ENCODE data around the gene LYRM2. TPM values are rescaled to one million over a fixed set of nuclear protein-coding genes. Genes with fewer than 3 reads are reported as not detected.
A peak's percentile ranks its signal among the peaks of the same experiment; 100 is the strongest.
"Not testable (repeated sequence)": the region's sequence is repeated elsewhere in the genome, so short reads cannot be mapped to it uniquely, and the experiment has no call there.

LYRM2 gene
- total and polyA plus RNA-seq, 5 donors from 2014 or later, result 21.8 to 81.4 (median 65.5) TPM

DNA sequence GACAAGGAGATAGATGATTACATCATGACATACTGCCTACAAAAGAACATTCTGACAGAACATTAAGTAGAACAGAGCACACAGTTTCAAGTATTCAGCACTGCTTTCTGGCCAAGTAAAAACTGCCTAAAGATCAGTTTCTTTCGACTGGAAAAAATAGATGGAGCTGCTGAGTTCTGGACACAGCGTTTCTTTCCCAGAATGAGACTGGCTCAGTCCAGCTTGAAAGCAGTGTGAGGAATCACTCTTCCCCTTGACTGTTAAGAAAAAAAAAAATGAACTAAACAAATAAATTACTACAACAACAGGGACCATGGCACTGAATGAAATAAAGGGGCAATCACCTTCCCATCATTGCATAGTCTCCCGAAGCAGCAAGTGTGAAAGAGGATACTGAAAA is 4.4 kb upstream of the LYRM2 start:
- no peaks in the 10 kb centered on the region for H3K27me3 Mint-ChIP-seq
- H3K4me3 Mint-ChIP-seq, result no peak overlapping the region
- no peak for DNase-seq
- H3K27ac Mint-ChIP-seq, result no peak overlapping the region
- H3K9me3 ChIP-seq (ENCODE audit: control insufficient read depth in 2 of 2, low read length in 2 of 2), result no peaks in the 10 kb centered on the region
- no peak overlapping the region for H3K27ac ChIP-seq (ENCODE audit: insufficient read depth, low read length, poor library complexity, severe bottlenecking)
- H3K36me3 Mint-ChIP-seq, result peaks cover 32% of the 10 kb centered on the region
- peaks cover 13% of the 10 kb centered on the region for H3K4me1 ChIP-seq (ENCODE audit: control insufficient read depth, insufficient read depth, low read length, poor library complexity, severe bottlenecking)
- peaks cover 52% of the 10 kb centered on the region for H3K36me3 ChIP-seq (ENCODE audit: control insufficient read depth, insufficient read depth, low read length)
- peaks cover 11 to 28% (median 22%) of the 10 kb centered on the region in 4 donors for H3K4me1 Mint-ChIP-seq
- no peak overlapping the region for H3K4me3 ChIP-seq (ENCODE audit: low read depth, low read length)
- H3K9me3 Mint-ChIP-seq, result peaks cover 0 to 1% (median 0%) of the 10 kb centered on the region in 7 donors
- H3K27me3 ChIP-seq (ENCODE audit: control insufficient read depth, insufficient read depth, low read length), result no peaks in the 10 kb centered on the region
- no peak for ATAC-seq (ENCODE audit: low read depth in 2 of 2)

GRCh38 chr6:89641581-89641980 is 3.0 kb upstream of the LYRM2 start:
- Histone ChIP-seq H3K4me1 (ENCODE audit: control insufficient read depth, insufficient read depth, low read length, poor library complexity, severe bottlenecking) (peaks cover 20% of the 10 kb centered on the region), H3K36me3 (ENCODE audit: control insufficient read depth, insufficient read depth, low read length) (peaks cover 39% of the 10 kb centered on the region)
- H3K27ac Mint-ChIP-seq; H3K4me3 Mint-ChIP-seq; H3K27me3 Mint-ChIP-seq; DNase-seq; ATAC-seq (ENCODE audit: low read depth in 2 of 2); H3K27ac ChIP-seq (ENCODE audit: insufficient read depth, low read length, poor library complexity, severe bottlenecking); H3K4me3 ChIP-seq (ENCODE audit: low read depth, low read length); H3K9me3 Mint-ChIP-seq; H3K9me3 ChIP-seq (ENCODE audit: control insufficient read depth in 2 of 2, low read length in 2 of 2); H3K27me3 ChIP-seq (ENCODE audit: control insufficient read depth, insufficient read depth, low read length): not testable (repeated sequence)
- Mint-ChIP-seq H3K36me3 (peaks cover 20% of the 10 kb centered on the region), H3K4me1 (peaks cover 16 to 34% (median 30%) of the 10 kb centered on the region in 4 donors)

GRCh38 chr6:89640804-89641203 is 2.3 kb upstream of the LYRM2 start:
- H3K4me3 ChIP-seq (ENCODE audit: low read depth, low read length), result no peak overlapping the region
- Mint-ChIP-seq H3K27me3 (no peaks in the 10 kb centered on the region), H3K9me3 (peaks cover 0 to 1% (median 0%) of the 10 kb centered on the region in 7 donors), H3K4me1 (peaks cover 21 to 41% (median 33%) of the 10 kb centered on the region in 4 donors), H3K27ac (no peak overlapping the region), H3K4me3 (peak overlapping the region in 2 of 4 donors; percentile 4), H3K36me3 (peaks cover 20% of the 10 kb centered on the region)
- H3K27me3 ChIP-seq (ENCODE audit: control insufficient read depth, insufficient read depth, low read length), result no peaks in the 10 kb centered on the region
- no peak overlapping the region for H3K27ac ChIP-seq (ENCODE audit: insufficient read depth, low read length, poor library complexity, severe bottlenecking)
- DNase-seq (no peak), ATAC-seq (ENCODE audit: low read depth in 2 of 2) (no peak)
- peaks cover 38% of the 10 kb centered on the region for H3K36me3 ChIP-seq (ENCODE audit: control insufficient read depth, insufficient read depth, low read length)
- peaks cover 20% of the 10 kb centered on the region for H3K4me1 ChIP-seq (ENCODE audit: control insufficient read depth, insufficient read depth, low read length, poor library complexity, severe bottlenecking)
- no peaks in the 10 kb centered on the region for H3K9me3 ChIP-seq (ENCODE audit: control insufficient read depth in 2 of 2, low read length in 2 of 2)

DNA sequence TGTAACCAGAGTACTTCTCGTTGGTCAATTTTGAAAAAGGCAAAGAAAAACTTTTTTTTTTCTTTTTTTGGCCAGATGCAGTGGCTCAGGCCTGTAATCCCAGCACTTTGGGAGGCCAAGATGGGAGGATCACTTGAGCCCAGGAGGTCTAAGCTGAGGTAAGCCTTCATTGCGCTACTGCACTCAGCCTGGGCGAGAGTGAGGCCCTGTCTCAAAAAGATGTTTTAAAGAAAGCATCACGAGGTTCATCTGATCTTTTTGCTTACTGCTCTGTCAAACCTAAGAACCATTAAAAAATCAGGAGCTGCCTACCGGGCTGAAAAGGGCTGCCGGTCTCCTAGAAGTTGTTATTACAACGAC is 607 bp downstream of the LYRM2 start:
- Mint-ChIP-seq H3K4me3 (peak overlapping the region; percentile 96 to 100 (median 98)), H3K27ac (peak overlapping the region; percentile 97 to 99 (median 99)), H3K9me3 (peaks cover 0 to 1% (median 0%) of the 10 kb centered on the region in 7 donors), H3K27me3 (no peaks in the 10 kb centered on the region), H3K36me3 (peaks cover 14% of the 10 kb centered on the region), H3K4me1 (peaks cover 23 to 52% (median 33%) of the 10 kb centered on the region in 4 donors)
- Histone ChIP-seq H3K27ac (ENCODE audit: insufficient read depth, low read length, poor library complexity, severe bottlenecking) (peak overlapping the region; percentile 97), H3K4me3 (ENCODE audit: low read depth, low read length) (peak overlapping the region; percentile 95), H3K4me1 (ENCODE audit: control insufficient read depth, insufficient read depth, low read length, poor library complexity, severe bottlenecking) (peaks cover 20% of the 10 kb centered on the region), H3K9me3 (ENCODE audit: control insufficient read depth in 2 of 2, low read length in 2 of 2) (no peaks in the 10 kb centered on the region), H3K27me3 (ENCODE audit: control insufficient read depth, insufficient read depth, low read length) (no peaks in the 10 kb centered on the region), H3K36me3 (ENCODE audit: control insufficient read depth, insufficient read depth, low read length) (peaks cover 15% of the 10 kb centered on the region)
- ATAC-seq (ENCODE audit: low read depth in 2 of 2) (no peak), DNase-seq (no peak)

DNA sequence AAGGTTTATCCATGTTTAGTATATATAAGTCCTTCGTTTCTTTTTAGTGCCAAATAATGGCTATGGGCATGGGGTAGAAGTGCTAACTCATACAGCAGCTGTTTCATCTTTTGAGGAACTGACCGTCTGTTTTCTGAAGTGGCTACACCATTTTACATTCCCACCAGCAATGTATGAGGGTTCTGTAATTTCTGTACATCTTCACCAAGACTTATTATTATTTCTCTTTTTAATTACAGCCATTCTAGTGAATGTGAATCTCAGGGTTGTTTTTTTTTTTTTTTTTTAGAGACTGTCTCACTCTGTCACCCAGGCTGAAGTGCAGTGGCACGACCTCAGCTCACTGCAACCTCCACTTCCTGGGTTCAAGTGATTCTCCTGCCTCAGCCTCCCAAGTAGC is 2.1 kb downstream of the LYRM2 start:
- not testable (repeated sequence) for H3K27ac ChIP-seq (ENCODE audit: insufficient read depth, low read length, poor library complexity, severe bottlenecking); H3K9me3 Mint-ChIP-seq; ATAC-seq (ENCODE audit: low read depth in 2 of 2); H3K9me3 ChIP-seq (ENCODE audit: control insufficient read depth in 2 of 2, low read length in 2 of 2); H3K27me3 Mint-ChIP-seq; H3K36me3 ChIP-seq (ENCODE audit: control insufficient read depth, insufficient read depth, low read length); DNase-seq; H3K27ac Mint-ChIP-seq; H3K27me3 ChIP-seq (ENCODE audit: control insufficient read depth, insufficient read depth, low read length); H3K4me3 ChIP-seq (ENCODE audit: low read depth, low read length)
- peaks cover 20% of the 10 kb centered on the region for H3K4me1 ChIP-seq (ENCODE audit: control insufficient read depth, insufficient read depth, low read length, poor library complexity, severe bottlenecking)
- Mint-ChIP-seq H3K4me3 (peak overlapping the region; percentile 28 to 61 (median 50)), H3K36me3 (peaks cover 14% of the 10 kb centered on the region), H3K4me1 (peaks cover 25 to 54% (median 33%) of the 10 kb centered on the region in 4 donors)

DNA sequence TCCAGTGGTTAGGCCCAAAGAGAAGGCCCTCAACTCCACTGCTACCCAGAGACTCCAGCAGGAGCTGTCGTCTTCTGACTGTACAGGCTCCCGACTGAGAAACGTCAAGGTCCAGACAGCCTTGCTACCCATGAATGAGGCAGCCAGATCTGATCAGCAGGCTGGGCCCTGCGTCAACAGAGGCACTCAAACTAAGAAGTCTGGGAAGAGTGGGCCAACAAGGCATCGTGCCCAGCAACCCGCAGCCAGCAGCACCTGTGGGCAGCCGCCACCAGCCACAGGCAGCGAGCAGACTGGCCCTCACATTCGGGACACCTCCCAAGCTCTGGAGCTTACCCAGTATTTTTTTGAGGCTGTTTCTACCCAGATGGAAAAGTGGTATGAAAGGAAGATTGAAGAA is 8.1 kb downstream of the LYRM2 start:
- no peak for DNase-seq
- no peaks in the 10 kb centered on the region for H3K27me3 Mint-ChIP-seq
- Histone ChIP-seq H3K36me3 (ENCODE audit: control insufficient read depth, insufficient read depth, low read length) (peaks cover 3% of the 10 kb centered on the region), H3K4me1 (ENCODE audit: control insufficient read depth, insufficient read depth, low read length, poor library complexity, severe bottlenecking) (no peaks in the 10 kb centered on the region), H3K9me3 (ENCODE audit: control insufficient read depth in 2 of 2, low read length in 2 of 2) (no peaks in the 10 kb centered on the region), H3K27ac (ENCODE audit: insufficient read depth, low read length, poor library complexity, severe bottlenecking) (no peak overlapping the region), H3K27me3 (ENCODE audit: control insufficient read depth, insufficient read depth, low read length) (no peaks in the 10 kb centered on the region), H3K4me3 (ENCODE audit: low read depth, low read length) (no peak overlapping the region)
- no peak overlapping the region for H3K4me3 Mint-ChIP-seq
- no peaks in the 10 kb centered on the region for H3K9me3 Mint-ChIP-seq
- H3K27ac Mint-ChIP-seq, result peak overlapping the region in 1 of 3 donors; percentile 46
- peaks cover 2 to 16% (median 4%) of the 10 kb centered on the region in 4 donors for H3K4me1 Mint-ChIP-seq
- H3K36me3 Mint-ChIP-seq, result peaks cover 5% of the 10 kb centered on the region
- ATAC-seq (ENCODE audit: low read depth in 2 of 2), result no peak

- Mint-ChIP-seq H3K36me3 (peaks cover 8% of the 10 kb centered on the region), H3K4me1 (no peaks in the 10 kb centered on the region), H3K27me3 (no peaks in the 10 kb centered on the region), H3K9me3 (no peaks in the 10 kb centered on the region), H3K4me3 (no peak overlapping the region), H3K27ac (no peak overlapping the region)
- Histone ChIP-seq H3K27me3 (ENCODE audit: control insufficient read depth, insufficient read depth, low read length) (no peaks in the 10 kb centered on the region), H3K4me1 (ENCODE audit: control insufficient read depth, insufficient read depth, low read length, poor library complexity, severe bottlenecking) (no peaks in the 10 kb centered on the region), H3K4me3 (ENCODE audit: low read depth, low read length) (no peak overlapping the region), H3K9me3 (ENCODE audit: control insufficient read depth in 2 of 2, low read length in 2 of 2) (no peaks in the 10 kb centered on the region), H3K36me3 (ENCODE audit: control insufficient read depth, insufficient read depth, low read length) (no peaks in the 10 kb centered on the region), H3K27ac (ENCODE audit: insufficient read depth, low read length, poor library complexity, severe bottlenecking) (no peak overlapping the region)
- DNase-seq, result no peak
- ATAC-seq (ENCODE audit: low read depth in 2 of 2), result no peak
Measured at GRCh38 chr6:89623749-89624148, 14.8 kb downstream of the LYRM2 start.

DNA sequence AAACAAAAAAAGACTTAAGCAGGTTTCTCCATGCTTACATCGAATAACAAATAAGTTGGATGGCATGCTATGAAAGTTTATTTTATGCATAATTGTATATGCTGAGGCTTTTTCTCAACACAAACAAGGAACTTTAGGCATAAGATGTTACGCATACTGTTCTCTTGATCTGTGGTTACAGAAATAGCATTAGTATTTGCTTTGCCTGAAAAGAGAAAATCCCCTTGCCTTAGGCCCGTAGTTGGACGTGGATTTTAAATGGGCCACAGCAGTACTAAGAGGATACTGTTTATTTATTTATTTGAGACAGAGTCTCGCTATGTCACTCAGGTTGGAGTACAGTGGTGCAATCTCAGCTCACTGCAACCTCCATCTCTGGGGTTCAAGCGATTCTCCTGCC is 19.0 kb downstream of the LYRM2 start:
- Mint-ChIP-seq H3K4me3 (no peak overlapping the region), H3K27me3 (no peaks in the 10 kb centered on the region), H3K4me1 (no peaks in the 10 kb centered on the region), H3K27ac (no peak overlapping the region), H3K36me3 (peaks cover 3% of the 10 kb centered on the region), H3K9me3 (no peaks in the 10 kb centered on the region)
- DNase-seq (no peak), ATAC-seq (ENCODE audit: low read depth in 2 of 2) (no peak)
- H3K9me3 ChIP-seq (ENCODE audit: control insufficient read depth in 2 of 2, low read length in 2 of 2), result no peaks in the 10 kb centered on the region
- H3K36me3 ChIP-seq (ENCODE audit: control insufficient read depth, insufficient read depth, low read length), result no peaks in the 10 kb centered on the region
- H3K4me3 ChIP-seq (ENCODE audit: low read depth, low read length), result no peak overlapping the region
- H3K27me3 ChIP-seq (ENCODE audit: control insufficient read depth, insufficient read depth, low read length), result no peaks in the 10 kb centered on the region
- no peaks in the 10 kb centered on the region for H3K4me1 ChIP-seq (ENCODE audit: control insufficient read depth, insufficient read depth, low read length, poor library complexity, severe bottlenecking)
- no peak overlapping the region for H3K27ac ChIP-seq (ENCODE audit: insufficient read depth, low read length, poor library complexity, severe bottlenecking)

All from CD4-positive, CD25-positive, alpha-beta regulatory T cell (primary cell).